Activated CD4-positive, alpha-beta memory T cell treated with anti-CD3 and anti-CD28 coated beads for 36 hours (primary cell): ENCODE results near the gene SLC2A5. TPM values are rescaled to one million over a fixed set of nuclear protein-coding genes. Genes with fewer than 3 reads are reported as not detected.
A peak's percentile ranks its signal among the peaks of the same experiment; 100 is the strongest.
"Not testable (repeated sequence)": the region's sequence is repeated elsewhere in the genome, so short reads cannot be mapped to it uniquely, and the experiment has no call there.

Experiments used
- CTCF ChIA-PET: fragments of 350-600 bp; sonication (Branson Sonifier 250); formaldehyde crosslinking; loops from one replicate; lab custom pipeline; 2021; ENCODE audit warnings: antibody characterized with exemption, inconsistent platforms; lab: Charles Lee
- POLR2A ChIA-PET: fragments of 350-600 bp; sonication (Branson Sonifier 250); formaldehyde crosslinking; loops from one replicate; lab custom pipeline; 2021; ENCODE audit warnings: antibody characterized with exemption; lab: Charles Lee
- DNase-seq: peaks from one replicate; pipeline ENCODE4 v3.0.0-alpha.2; 2020
- H3K27ac Mint-ChIP-seq: one replicate; pipeline ENCODE4 v1.8.0; 2021; ENCODE audit warnings: mixed read lengths
- H3K27me3 Mint-ChIP-seq: one replicate; pipeline ENCODE4 v1.8.0; 2021; ENCODE audit warnings: mixed read lengths
- H3K36me3 Mint-ChIP-seq: one replicate; pipeline ENCODE4 v1.8.0; 2021; ENCODE audit warnings: mixed read lengths
- H3K4me1 Mint-ChIP-seq: one replicate; pipeline ENCODE4 v1.8.0; 2021; ENCODE audit warnings: low read depth, mixed read lengths
- H3K4me3 Mint-ChIP-seq: one replicate; pipeline ENCODE4 v1.8.0; 2021; ENCODE audit warnings: mild to moderate bottlenecking, mixed read lengths
- H3K9me3 Mint-ChIP-seq: one replicate; pipeline ENCODE4 v1.8.0; 2021; ENCODE audit warnings: mixed read lengths
- intact Hi-C: fragments of 100-400 bp; cut with micrococcal nuclease; formaldehyde crosslinking; loops from one replicate; pipeline ENCODE4 v1.15.1; 2023
- total RNA-seq, 2 experiments: library from RNA; stranded (reverse); gene quantifications; one replicate each; pipeline ENCODE4 v1.2.3, GENCODE V29; 2021

Gene SLC2A5
- total RNA-seq, 2 experiments from 2014 or later = not detected

DNA sequence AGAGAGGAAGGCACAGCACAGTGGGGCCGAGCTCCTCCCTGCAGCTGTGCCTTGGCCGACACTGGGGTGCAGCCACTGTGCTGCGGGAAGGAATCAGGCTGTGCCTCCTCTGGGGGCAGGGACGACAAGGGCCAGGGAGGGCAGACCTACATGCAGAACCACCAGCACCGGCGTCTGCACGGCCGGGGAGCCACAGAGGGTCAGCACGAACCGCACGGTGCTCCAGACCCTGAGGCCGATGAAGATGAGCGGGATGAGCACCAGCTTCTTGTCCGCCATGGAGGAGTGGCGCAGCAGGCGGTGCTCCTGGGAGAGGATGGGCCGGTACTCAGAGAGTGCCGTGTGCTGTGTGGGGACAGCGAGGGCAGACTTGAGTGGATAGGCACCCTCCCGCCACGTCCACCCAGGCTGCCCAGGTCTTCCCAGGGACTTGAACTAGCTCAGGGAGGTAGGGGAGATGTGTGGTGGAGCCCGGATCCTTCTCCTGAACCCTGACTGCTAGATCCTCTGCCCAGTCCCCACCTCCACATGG is 36.0 kb upstream of the SLC2A5 start:
- Mint-ChIP-seq H3K27me3 (no peaks in the 10 kb centered on the region), H3K9me3 (no peaks in the 10 kb centered on the region), H3K4me1 (no peaks in the 10 kb centered on the region), H3K27ac (no peak overlapping the region), H3K36me3 (peaks cover 2% of the 10 kb centered on the region), H3K4me3 (no peak overlapping the region)
- intact Hi-C loops = no loop called here
- CTCF ChIA-PET = no interaction called here
- no peak for DNase-seq
- POLR2A ChIA-PET = no interaction called here

GRCh38 chr1:9101510-9102146 is 32.2 kb upstream of the SLC2A5 start:
- peak; percentile 45 for DNase-seq
- H3K4me1 Mint-ChIP-seq = no peaks in the 10 kb centered on the region
- no peaks in the 10 kb centered on the region for H3K27me3 Mint-ChIP-seq
- CTCF ChIA-PET = interaction anchor here (1.1 to 2.6 kb wide), 4 partner anchors 10 to 183 kb away, joined by 4 to 15 read pairs (median 11); no protein-coding TSS in a partner anchor
- no peak overlapping the region for H3K27ac Mint-ChIP-seq
- peaks cover 2% of the 10 kb centered on the region for H3K36me3 Mint-ChIP-seq
- H3K4me3 Mint-ChIP-seq = no peak overlapping the region
- intact Hi-C loops = loop anchor here (5.0 kb wide), 1 partner anchor 94 kb away; no protein-coding TSS in a partner anchor
- POLR2A ChIA-PET = no interaction called here
- H3K9me3 Mint-ChIP-seq = no peaks in the 10 kb centered on the region

DNA sequence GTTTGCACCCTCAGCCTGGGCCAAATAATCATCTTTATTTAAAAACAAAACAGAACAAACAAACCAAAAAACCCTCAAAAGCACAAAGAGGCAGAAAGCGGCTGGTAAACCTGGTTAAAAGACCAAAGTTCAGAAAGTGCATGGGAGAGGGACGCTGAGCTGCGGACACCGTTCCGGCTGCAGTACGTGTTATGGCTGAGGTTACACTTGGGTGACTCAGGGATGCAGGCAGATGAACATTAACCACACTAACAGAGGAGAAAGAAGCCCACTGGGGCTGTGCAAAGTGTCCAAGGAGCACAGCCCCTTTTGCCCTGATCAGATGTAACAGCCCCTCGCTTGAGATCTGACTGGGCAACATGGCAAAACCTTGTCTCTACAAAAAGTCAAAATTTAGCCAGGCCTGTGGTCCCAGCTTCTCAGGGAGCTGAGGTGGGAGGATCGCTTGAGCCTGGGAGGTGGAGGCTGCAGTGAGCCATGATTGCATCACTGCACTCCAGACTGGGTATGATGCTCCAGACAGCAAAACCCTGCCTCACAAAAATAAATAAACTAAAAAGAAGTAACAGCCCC is 31.1 kb upstream of the SLC2A5 start:
- Mint-ChIP-seq H3K4me1 (no peaks in the 10 kb centered on the region), H3K4me3 (no peak overlapping the region), H3K9me3 (no peaks in the 10 kb centered on the region), H3K27me3 (no peaks in the 10 kb centered on the region), H3K27ac (no peak overlapping the region), H3K36me3 (peaks cover 2% of the 10 kb centered on the region)
- ChIA-PET CTCF (interaction anchor here (2.6 kb wide), 2 partner anchors 11 to 95 kb away, joined by 8 to 15 read pairs; no protein-coding TSS in a partner anchor), POLR2A (no interaction called here)
- DNase-seq = no peak
- intact Hi-C loops = loop anchor here (5.0 kb wide), 1 partner anchor 93 kb away; no protein-coding TSS in a partner anchor

DNA sequence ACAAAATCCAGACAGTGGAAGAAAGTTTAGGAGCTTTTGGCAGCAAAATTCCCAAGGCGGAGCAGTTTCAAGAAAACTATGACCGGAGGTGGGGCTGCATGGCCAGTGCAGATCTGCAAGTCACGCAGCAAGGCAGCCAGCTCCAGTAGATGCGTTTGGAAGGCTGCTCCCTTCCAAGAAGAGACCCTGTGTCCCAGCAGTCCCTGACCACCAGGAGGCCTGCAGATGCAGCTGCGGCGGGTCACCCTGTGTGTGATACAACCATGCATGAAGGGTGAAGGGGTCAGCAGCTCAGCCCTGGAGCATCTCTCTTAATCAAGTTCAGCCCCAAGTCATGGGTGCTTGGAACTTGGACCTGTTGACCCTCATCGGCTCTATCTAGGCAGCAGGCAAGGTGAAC is 30.1 kb upstream of the SLC2A5 start:
- no peaks in the 10 kb centered on the region for H3K9me3 Mint-ChIP-seq
- no peaks in the 10 kb centered on the region for H3K4me1 Mint-ChIP-seq
- no peaks in the 10 kb centered on the region for H3K27me3 Mint-ChIP-seq
- intact Hi-C loops = no loop called here
- DNase-seq = no peak
- H3K36me3 Mint-ChIP-seq = peaks cover 2% of the 10 kb centered on the region
- no peak overlapping the region for H3K27ac Mint-ChIP-seq
- ChIA-PET POLR2A (no interaction called here), CTCF (interaction anchor here (1.3 to 2.6 kb wide), 2 partner anchors 94 to 182 kb away, joined by 3 to 8 read pairs; no protein-coding TSS in a partner anchor)
- H3K4me3 Mint-ChIP-seq = no peak overlapping the region

GRCh38 chr1:9097947-9098705 is 28.7 kb upstream of the SLC2A5 start:
- ChIA-PET CTCF (interaction anchor here (1.9 to 2.6 kb wide), 2 partner anchors 12 to 93 kb away, joined by 8 to 9 read pairs; no protein-coding TSS in a partner anchor), POLR2A (no interaction called here)

GRCh38 chr1:9095818-9096217 is 26.4 kb upstream of the SLC2A5 start:
- no peak overlapping the region for H3K27ac Mint-ChIP-seq
- POLR2A ChIA-PET = no interaction called here
- intact Hi-C loops = no loop called here

More at GRCh38 chr1:9097947-9098705, 28.7 kb upstream of the SLC2A5 start:
- Mint-ChIP-seq H3K27ac (no peak overlapping the region), H3K27me3 (no peaks in the 10 kb centered on the region), H3K4me3 (no peak overlapping the region), H3K4me1 (no peaks in the 10 kb centered on the region), H3K36me3 (no peaks in the 10 kb centered on the region), H3K9me3 (no peaks in the 10 kb centered on the region)
- intact Hi-C loops = no loop called here
- DNase-seq = no peak

DNA sequence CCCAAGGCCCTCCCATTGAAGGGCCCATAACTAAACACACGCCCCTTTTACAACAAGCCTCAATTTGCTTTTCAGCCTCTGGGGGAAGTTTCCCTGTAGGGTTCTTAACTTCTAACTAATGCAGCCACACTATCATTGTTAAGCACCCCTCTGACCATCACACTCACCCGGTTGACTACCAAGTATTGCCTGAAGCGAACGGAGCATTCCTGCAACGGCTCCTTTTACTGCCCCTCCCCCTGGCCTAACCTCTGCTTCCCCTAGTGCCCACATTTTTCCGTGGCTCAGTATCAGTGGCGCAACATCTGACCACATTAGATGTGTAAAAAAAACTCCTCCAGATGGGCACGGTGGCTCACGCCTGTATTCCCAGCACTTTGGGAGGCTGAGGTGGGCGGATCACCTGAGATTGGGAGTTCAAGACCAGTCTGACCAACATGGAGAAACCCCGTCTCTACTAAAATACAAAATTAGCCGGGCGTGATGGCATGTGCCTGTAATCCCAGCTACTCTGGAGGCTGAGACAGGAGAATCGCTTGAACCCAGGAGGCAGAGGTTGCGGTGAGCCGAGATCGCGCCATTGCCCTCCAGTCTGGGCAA is 24.7 kb upstream of the SLC2A5 start:
- CTCF ChIA-PET = interaction anchor here (1.7 kb wide), 1 partner anchor 16 kb away, joined by 12 read pairs; no protein-coding TSS in a partner anchor

More at GRCh38 chr1:9095818-9096217, 26.4 kb upstream of the SLC2A5 start:
- Mint-ChIP-seq H3K4me1 (no peaks in the 10 kb centered on the region), H3K36me3 (no peaks in the 10 kb centered on the region), H3K27me3 (no peaks in the 10 kb centered on the region), H3K9me3 (no peaks in the 10 kb centered on the region), H3K4me3 (no peak overlapping the region)
- CTCF ChIA-PET = no interaction called here
- no peak for DNase-seq

GRCh38 chr1:9093581-9093980 is 24.1 kb upstream of the SLC2A5 start:
- CTCF ChIA-PET = interaction anchor here (0.6 to 1.7 kb wide), 2 partner anchors 17 to 101 kb away, joined by 3 to 12 read pairs; no protein-coding TSS in a partner anchor
- intact Hi-C loops = no loop called here
- DNase-seq = no peak
- peaks cover 4% of the 10 kb centered on the region for H3K27me3 Mint-ChIP-seq
- no peak overlapping the region for H3K4me3 Mint-ChIP-seq
- POLR2A ChIA-PET = no interaction called here
- H3K36me3 Mint-ChIP-seq = no peaks in the 10 kb centered on the region
- no peak overlapping the region for H3K27ac Mint-ChIP-seq
- no peaks in the 10 kb centered on the region for H3K4me1 Mint-ChIP-seq
- no peaks in the 10 kb centered on the region for H3K9me3 Mint-ChIP-seq

More for the DNA sequence above, 24.7 kb upstream of the SLC2A5 start:
- H3K36me3 Mint-ChIP-seq, H3K27me3 Mint-ChIP-seq, POLR2A ChIA-PET, DNase-seq, intact Hi-C loops, H3K4me1 Mint-ChIP-seq, H3K27ac Mint-ChIP-seq, H3K4me3 Mint-ChIP-seq, H3K9me3 Mint-ChIP-seq: not testable (repeated sequence)

GRCh38 chr1:9093091-9093490 is 23.7 kb upstream of the SLC2A5 start:
- H3K4me1 Mint-ChIP-seq = no peaks in the 10 kb centered on the region
- H3K36me3 Mint-ChIP-seq = no peaks in the 10 kb centered on the region
- H3K9me3 Mint-ChIP-seq = no peaks in the 10 kb centered on the region
- H3K27ac Mint-ChIP-seq = no peak overlapping the region
- no peak for DNase-seq
- H3K4me3 Mint-ChIP-seq = no peak overlapping the region
- POLR2A ChIA-PET = no interaction called here
- intact Hi-C loops = no loop called here
- CTCF ChIA-PET = interaction anchor here (0.6 to 1.7 kb wide), 2 partner anchors 17 to 100 kb away, joined by 3 to 12 read pairs; no protein-coding TSS in a partner anchor
- H3K27me3 Mint-ChIP-seq = peaks cover 6% of the 10 kb centered on the region

DNA sequence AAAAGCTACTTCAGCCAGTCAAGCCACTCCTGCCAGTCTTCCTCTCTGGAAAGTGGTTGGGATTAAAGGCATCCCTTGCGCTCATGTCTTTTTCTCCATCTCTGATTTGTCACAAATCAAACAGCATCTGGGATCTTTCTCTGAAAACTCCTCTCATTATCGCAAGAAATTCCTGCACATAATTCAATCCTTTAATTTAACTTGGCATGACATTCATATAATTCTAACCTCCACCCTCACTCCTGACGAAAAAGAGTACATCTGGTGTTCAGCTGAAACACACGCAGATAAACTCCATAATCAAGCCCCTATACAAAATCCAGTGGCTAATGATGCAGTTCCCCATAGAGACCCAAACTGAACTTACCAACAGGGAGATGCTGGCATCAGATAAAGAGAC is 19.4 kb upstream of the SLC2A5 start:
- no peaks in the 10 kb centered on the region for H3K36me3 Mint-ChIP-seq
- ChIA-PET CTCF (no interaction called here), POLR2A (no interaction called here)
- H3K27ac Mint-ChIP-seq = no peak overlapping the region
- DNase-seq = no peak
- intact Hi-C loops = no loop called here
- H3K4me1 Mint-ChIP-seq = no peaks in the 10 kb centered on the region
- H3K9me3 Mint-ChIP-seq = no peaks in the 10 kb centered on the region
- peaks cover 14% of the 10 kb centered on the region for H3K27me3 Mint-ChIP-seq
- H3K4me3 Mint-ChIP-seq = no peak overlapping the region

GRCh38 chr1:9087411-9088125 is 18.1 kb upstream of the SLC2A5 start:
- ChIA-PET CTCF (no interaction called here), POLR2A (no interaction called here)
- intact Hi-C loops = no loop called here

More at GRCh38 chr1:9087411-9088125, 18.1 kb upstream of the SLC2A5 start:
- H3K4me1 Mint-ChIP-seq = no peaks in the 10 kb centered on the region
- H3K4me3 Mint-ChIP-seq = no peak overlapping the region
- DNase-seq = no peak
- peaks cover 14% of the 10 kb centered on the region for H3K27me3 Mint-ChIP-seq
- H3K9me3 Mint-ChIP-seq = no peaks in the 10 kb centered on the region
- H3K27ac Mint-ChIP-seq = no peak overlapping the region
- H3K36me3 Mint-ChIP-seq = no peaks in the 10 kb centered on the region
